A549 (cell line): ENCODE measurements around the gene RASGRP1. TPM values are rescaled to one million over a fixed set of nuclear protein-coding genes. Genes with fewer than 3 reads are reported as not detected.

Experiments used
- ATAC-seq, 2 experiments: fragments of 200-7000 bp in 1 of 2; fragments of >200 bp in 1 of 2; cut with Nextera tagmentation in 1 of 2; cut with Tn5 transposase in 1 of 2; 3 replicates each; pipeline versions ENCODE4 v1.8.0 to v1.9.1; 2018 to 2020; ENCODE audit warnings: mild to moderate bottlenecking in 1 of 2, moderate library complexity in 1 of 2
- CTCF ChIA-PET: fragments of 300-600 bp; sonication (Branson Sonifier 250); formaldehyde crosslinking; extraction: SDS; loops from one replicate; lab custom pipeline; 2021; ENCODE audit warnings: antibody characterized with exemption, inconsistent platforms; lab: Yijun Ruan, JAX
- POLR2A ChIA-PET: fragments of 350-600 bp; formaldehyde crosslinking; extraction: SDS; loops from one replicate; lab custom pipeline; 2021; ENCODE audit warnings: antibody characterized with exemption, inconsistent platforms; lab: Yijun Ruan, JAX
- DNase-seq, 2 experiments: peaks; one replicate each; pipeline versions ENCODE4 v3.0.0 to v3.0.0-alpha.2; 2011 to 2016; ENCODE audit warnings: low read depth in 1 of 2, low spot score in 1 of 2
- FAIRE-seq: peaks from 2 replicates; lab custom pipeline; 2011; peaks lifted over from hg19 to GRCh38; lab: Jason Lieb, UNC
- H3K27ac ChIP-seq, 2 experiments: fragments of >200 bp; sonication (Bioruptor Twin); formaldehyde crosslinking; 3 replicates each; pipeline ENCODE4 v1.5.1; 2016 to 2017
- H3K4me1 ChIP-seq: fragments of >200 bp; sonication (Bioruptor Twin); formaldehyde crosslinking; 3 replicates; pipeline ENCODE4 v1.6.1; 2016
- H3K4me2 ChIP-seq: fragments of >200 bp; sonication (Bioruptor Twin); formaldehyde crosslinking; 3 replicates; pipeline ENCODE4 v1.6.1; 2016
- H3K4me3 ChIP-seq: fragments of >200 bp; sonication (Bioruptor Twin); formaldehyde crosslinking; 3 replicates; pipeline ENCODE4 v1.5.1; 2016
- H3K9me3 ChIP-seq: fragments of >200 bp; sonication (Bioruptor Twin); formaldehyde crosslinking; 3 replicates; pipeline ENCODE4 v1.6.1; 2016
- BHLHE40 ChIP-seq: IDR thresholded peaks from 2 replicates; pipeline ENCODE4 v1.6.1; 2012; ENCODE audit warnings: low read depth, low read length, inconsistent platforms
- CBX2 ChIP-seq: fragments of 200-600 bp; sonication (generic); IDR thresholded peaks from 2 replicates; pipeline ENCODE4 v1.6.1; 2016; ENCODE audit warnings: low read depth, mild to moderate bottlenecking, borderline replicate concordance
- FOSL2 ChIP-seq, 2 experiments: fragments of 450-650 bp in 1 of 2; fragments of >200 bp in 1 of 2; sonication (Bioruptor Twin) in 1 of 2; formaldehyde crosslinking; IDR thresholded peaks; 2 replicates each; pipeline versions ENCODE4 v1.5.0 to v1.6.1; 2016 to 2020; ENCODE audit warnings: mild to moderate bottlenecking in 1 of 2, moderate library complexity in 1 of 2
- FOXS1 ChIP-seq: fragments of 250-450 bp; sonication (Bioruptor Pico); IDR thresholded peaks from 2 replicates; pipeline ENCODE4 v1.5.0; 2020; ENCODE audit warnings: mild to moderate bottlenecking, moderate library complexity
- GATA3 ChIP-seq: IDR thresholded peaks from 2 replicates; pipeline ENCODE4 v1.6.1; 2012; ENCODE audit warnings: borderline replicate concordance
- HDAC2 ChIP-seq: fragments of 200-600 bp; sonication (generic); IDR thresholded peaks from 2 replicates; pipeline ENCODE4 v1.6.1; 2016
- HEYL ChIP-seq: fragments of 250-450 bp; sonication (Bioruptor Pico); IDR thresholded peaks from 2 replicates; pipeline ENCODE4 v1.8.0; 2021; ENCODE audit warnings: mild to moderate bottlenecking, moderate library complexity
- JUN ChIP-seq, 2 experiments: fragments of >200 bp; sonication (Bioruptor Twin); formaldehyde crosslinking; IDR thresholded peaks; 2 replicates in 1 of 2; 3 replicates in 1 of 2; pipeline ENCODE4 v1.6.1; 2016 to 2017
- JUNB ChIP-seq: fragments of >200 bp; sonication (Bioruptor Twin); formaldehyde crosslinking; IDR thresholded peaks from 2 replicates; pipeline ENCODE4 v1.6.1; 2016
- KDM1A ChIP-seq: fragments of 200-600 bp; sonication (generic); IDR thresholded peaks from 2 replicates; pipeline ENCODE4 v1.6.1; 2016; ENCODE audit warnings: low read depth, mild to moderate bottlenecking
- KDM5A ChIP-seq: fragments of 200-600 bp; sonication (generic); IDR thresholded peaks from 2 replicates; pipeline ENCODE4 v1.6.1; 2016; ENCODE audit warnings: antibody characterized with exemption, mild to moderate bottlenecking
- MAFK ChIP-seq: fragments of 450-650 bp; IDR thresholded peaks from 2 replicates; pipeline ENCODE4 v1.6.1; 2014; ENCODE audit not compliant: partially characterized antibody
- MAZ ChIP-seq: fragments of 150-350 bp; IDR thresholded peaks from 2 replicates; pipeline ENCODE4 v1.6.1; 2014; ENCODE audit warnings: antibody characterized with exemption, low read depth, low read length, borderline replicate concordance
- MYC ChIP-seq: IDR thresholded peaks from 2 replicates; pipeline ENCODE4 v1.6.1; 2012; ENCODE audit warnings: mild to moderate bottlenecking, inconsistent platforms, low read length, improper control_type of control experiment, borderline replicate concordance
- NPAS2 ChIP-seq: fragments of 250-450 bp; sonication (Bioruptor Pico); IDR thresholded peaks from 2 replicates; pipeline ENCODE4 v1.8.0; 2022; ENCODE audit warnings: mild to moderate bottlenecking, moderate library complexity, borderline replicate concordance
- POLR2AphosphoS2 ChIP-seq: conservative IDR thresholded peaks from 2 replicates; pipeline ENCODE4 v1.6.1; 2012; ENCODE audit warnings: low read length, improper control_type of control experiment, inconsistent platforms
- RAD21 ChIP-seq, 2 experiments: fragments of >200 bp in 1 of 2; sonication (Bioruptor Twin) in 1 of 2; formaldehyde crosslinking in 1 of 2; IDR thresholded peaks in 1 of 2; conservative IDR thresholded peaks in 1 of 2; 2 replicates in 1 of 2; 3 replicates in 1 of 2; pipeline ENCODE4 v1.6.1; 2012 to 2018; ENCODE audit warnings: inconsistent platforms in 1 of 2
- RARB ChIP-seq: fragments of 250-450 bp; sonication (Bioruptor Pico); IDR thresholded peaks from 2 replicates; pipeline ENCODE4 v1.8.0; 2021; ENCODE audit warnings: mild to moderate bottlenecking, moderate library complexity
- RCOR1 ChIP-seq: fragments of 150-350 bp; IDR thresholded peaks from 2 replicates; pipeline ENCODE4 v1.6.1; 2014; ENCODE audit warnings: antibody characterized with exemption, low read length, low read depth
- RNF2 ChIP-seq: fragments of 200-600 bp; sonication (generic); IDR thresholded peaks from 2 replicates; pipeline ENCODE4 v1.6.1; 2016; ENCODE audit warnings: low read depth, mild to moderate bottlenecking, antibody characterized with exemption, moderate library complexity, borderline replicate concordance
- TFCP2L1 ChIP-seq: fragments of 250-450 bp; sonication (Bioruptor Pico); IDR thresholded peaks from 2 replicates; pipeline ENCODE4 v1.5.0; 2021; ENCODE audit warnings: mild to moderate bottlenecking
- ZSCAN20 ChIP-seq: fragments of 250-450 bp; sonication (Bioruptor Pico); IDR thresholded peaks from 2 replicates; pipeline ENCODE4 v1.8.0; 2022; ENCODE audit warnings: mild to moderate bottlenecking, moderate library complexity
- WGBS: methylation state at CpG from one replicate; pipeline ENCODE4 v1.1.6; 2017; ENCODE audit errors: missing lambda C conversion rate; 5-methylcytosine and 5-hydroxymethylcytosine counted together
- polyA plus RNA-seq, 4 experiments: library from polyadenylated mRNA; depleted of rRNA in 3 of 4; stranded (reverse); fragments of >200 nt; fragmentation: RNase III in 1 of 4; extraction: RNeasy Plus Mini Kit Qiagen cat#74134 plus additional on column Dnase treatment in 1 of 4; gene quantifications; 2 replicates in 3 of 4; 3 replicates in 1 of 4; pipeline ENCODE4 v1.2.3, GENCODE V29; 2011 to 2017
- TF ChIP-seq, protein P1 (sequence below): fragments of >200 bp; sonication (Bioruptor Twin); formaldehyde crosslinking; IDR thresholded peaks from 3 replicates; pipeline ENCODE4 v1.5.1; 2016

Gene RASGRP1
- polyA plus RNA-seq, 2 of the 4 experiments (the other 2 are of a cell fraction), result 0.70 to 1.2 TPM

DNA sequence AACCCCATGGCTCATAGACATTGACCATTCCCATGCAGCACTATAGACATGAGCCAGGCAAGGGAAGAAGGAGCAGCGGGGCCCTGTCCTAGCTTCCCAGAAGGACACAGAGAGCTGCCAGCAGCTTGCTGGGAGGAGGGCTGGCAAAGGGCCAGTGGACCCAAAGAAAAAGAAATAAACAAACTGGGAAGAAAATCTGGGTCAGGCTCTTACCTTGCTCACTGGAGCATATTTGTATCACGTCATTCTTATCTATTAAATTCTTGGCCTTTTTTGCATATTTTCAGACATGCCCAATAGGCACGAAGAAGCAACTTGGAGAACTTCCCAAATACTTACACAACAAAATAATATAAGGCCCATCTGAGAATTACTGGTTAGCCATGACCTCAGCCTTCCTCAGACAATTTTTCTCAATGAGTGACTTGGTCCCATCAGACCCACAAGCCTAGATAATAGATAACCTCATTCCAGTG is 28.4 kb downstream of the RASGRP1 start (continued):
- no peak for TF ChIP-seq MAFK
- TF ChIP-seq JUN (IDR thresholded peaks at IDR 0.05), result no peak
- no peak for TF ChIP-seq FOSL2 (IDR thresholded peaks at IDR 0.05)
- no peak for TF ChIP-seq FOSL2 (CRISPR knock-in tag; IDR thresholded peaks at IDR 0.05)
- TF ChIP-seq POLR2AphosphoS2, result no peak
- no peak for TF ChIP-seq RNF2
- TF ChIP-seq BHLHE40, result no peak
- TF ChIP-seq MAZ, result no peak
- TF ChIP-seq RARB (CRISPR knock-in tag), result no peak
- TF ChIP-seq, protein P1, sequence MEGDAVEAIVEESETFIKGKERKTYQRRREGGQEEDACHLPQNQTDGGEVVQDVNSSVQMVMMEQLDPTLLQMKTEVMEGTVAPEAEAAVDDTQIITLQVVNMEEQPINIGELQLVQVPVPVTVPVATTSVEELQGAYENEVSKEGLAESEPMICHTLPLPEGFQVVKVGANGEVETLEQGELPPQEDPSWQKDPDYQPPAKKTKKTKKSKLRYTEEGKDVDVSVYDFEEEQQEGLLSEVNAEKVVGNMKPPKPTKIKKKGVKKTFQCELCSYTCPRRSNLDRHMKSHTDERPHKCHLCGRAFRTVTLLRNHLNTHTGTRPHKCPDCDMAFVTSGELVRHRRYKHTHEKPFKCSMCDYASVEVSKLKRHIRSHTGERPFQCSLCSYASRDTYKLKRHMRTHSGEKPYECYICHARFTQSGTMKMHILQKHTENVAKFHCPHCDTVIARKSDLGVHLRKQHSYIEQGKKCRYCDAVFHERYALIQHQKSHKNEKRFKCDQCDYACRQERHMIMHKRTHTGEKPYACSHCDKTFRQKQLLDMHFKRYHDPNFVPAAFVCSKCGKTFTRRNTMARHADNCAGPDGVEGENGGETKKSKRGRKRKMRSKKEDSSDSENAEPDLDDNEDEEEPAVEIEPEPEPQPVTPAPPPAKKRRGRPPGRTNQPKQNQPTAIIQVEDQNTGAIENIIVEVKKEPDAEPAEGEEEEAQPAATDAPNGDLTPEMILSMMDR, result no peak

DNA sequence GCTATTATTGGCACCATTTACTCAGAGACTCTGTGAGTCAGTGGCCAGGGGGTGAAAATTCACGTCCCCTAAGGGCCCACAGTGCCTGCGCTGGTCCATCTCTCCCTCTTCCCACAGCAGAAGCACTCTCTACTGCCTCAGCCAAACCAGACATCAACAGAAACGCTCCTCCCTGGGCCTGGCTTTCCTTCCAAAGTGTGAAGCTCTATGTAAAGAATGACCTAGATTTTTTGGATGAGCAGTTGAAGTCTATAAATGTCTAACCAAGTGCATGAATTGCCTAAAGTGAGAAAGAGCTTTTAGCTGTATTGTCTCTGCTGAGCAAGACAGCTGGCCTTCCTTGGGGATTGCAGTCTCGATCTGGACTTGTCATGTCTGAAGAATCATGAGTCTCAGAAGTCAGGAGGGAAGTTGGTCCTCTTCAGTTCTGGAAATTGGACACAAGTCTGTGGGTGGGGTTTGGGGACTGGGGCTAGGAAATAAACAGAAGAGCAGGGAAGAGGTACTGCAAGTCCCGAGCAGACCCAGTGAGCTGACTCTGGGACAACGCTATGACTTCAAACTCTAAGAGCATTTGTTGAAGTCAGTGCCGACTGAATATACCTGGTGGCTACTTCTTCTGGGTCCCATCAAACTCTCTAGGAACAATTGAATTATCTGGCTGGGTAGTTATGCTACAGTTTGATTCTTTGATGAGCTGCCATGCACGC is 29.0 kb downstream of the RASGRP1 start:
- DNase-seq (no peak), ATAC-seq (no peak), FAIRE-seq (no peak)
- CTCF ChIA-PET, result interaction anchor here (0.6 to 1.1 kb wide), 5 partner anchors 14 to 1853 kb away, joined by 3 to 4 read pairs (median 3); no protein-coding TSS in a partner anchor
- no peak overlapping the region for H3K4me3 ChIP-seq
- TF ChIP-seq GATA3, result no peak
- TF ChIP-seq POLR2AphosphoS2, result no peak
- no peak for TF ChIP-seq NPAS2
- no peak overlapping the region for H3K4me2 ChIP-seq
- no peak overlapping the region for H3K27ac ChIP-seq
- H3K4me1 ChIP-seq, result peaks cover 4% of the 10 kb centered on the region; the same call in 1 of the 3 replicates
- POLR2A ChIA-PET, result no interaction called here
- no peaks in the 10 kb centered on the region for H3K9me3 ChIP-seq
- 64% methylated on average over 7 of the region's 8 CpGs for WGBS

DNA sequence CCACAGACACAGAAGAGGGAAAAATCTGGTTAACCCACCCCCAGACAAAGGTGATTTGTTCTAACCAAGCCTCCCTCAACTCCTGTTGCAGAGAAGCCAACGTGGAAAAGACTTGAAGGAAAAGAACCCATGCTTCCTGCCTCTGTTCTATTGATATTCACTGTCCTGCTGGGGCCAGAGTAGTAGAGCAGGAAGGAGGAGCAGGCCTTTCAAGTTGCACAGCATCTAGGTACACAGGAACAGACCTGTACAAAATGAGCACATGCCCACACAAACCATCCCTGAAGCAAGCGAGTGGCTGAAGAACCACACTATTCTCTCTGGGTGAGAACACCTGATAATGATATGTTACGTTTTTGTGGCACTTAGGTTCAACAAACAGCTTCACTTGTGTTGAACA is 29.9 kb downstream of the RASGRP1 start:
- ATAC-seq, result no peak
- 51% methylated on average over 3 of the region's 3 CpGs for WGBS
- no peaks in the 10 kb centered on the region for H3K9me3 ChIP-seq
- POLR2A ChIA-PET, result no interaction called here
- H3K4me1 ChIP-seq, result peaks cover 4% of the 10 kb centered on the region; the same call in 1 of the 3 replicates
- TF ChIP-seq RNF2 (no peak), FOXS1 (CRISPR knock-in tag) (no peak), TFCP2L1 (CRISPR knock-in tag) (no peak), HEYL (CRISPR knock-in tag) (no peak), RCOR1 (no peak), KDM1A (no peak), POLR2AphosphoS2 (no peak), ZSCAN20 (CRISPR knock-in tag) (no peak), HDAC2 (no peak), JUNB (no peak), CBX2 (no peak), MYC (no peak), RAD21 (conservative IDR thresholded peaks at IDR 0.05 in 1 of 2, IDR thresholded peaks at IDR 0.05 in 1 of 2) (no peak), KDM5A (no peak)
- TF ChIP-seq, all 56 proteins: peak for 0
- H3K4me3 ChIP-seq, result no peak overlapping the region
- no peak for FAIRE-seq
- H3K27ac ChIP-seq, result no peak overlapping the region
- DNase-seq, result no peak
- H3K4me2 ChIP-seq, result no peak overlapping the region
- CTCF ChIA-PET, result interaction anchor here (1.1 to 1.9 kb wide), 3 partner anchors 13 to 29 kb away, joined by 4 to 9 read pairs (median 4); partner anchors contain the start of gene RASGRP1
